PC-3 (cell line): Measurements from ENCODE around the gene OR4Q3. TPM values are rescaled to one million over a fixed set of nuclear protein-coding genes. Genes with fewer than 3 reads are reported as not detected.
"Not testable (repeated sequence)": the region's sequence is repeated elsewhere in the genome, so short reads cannot be mapped to it uniquely, and the experiment has no call there.

Experiments
- ATAC-seq: fragments of 200-7000 bp; cut with Tn5 transposase; 2 replicates; pipeline ENCODE4 v1.9.1; 2020; ENCODE audit warnings: mild to moderate bottlenecking, moderate library complexity
- BruUV-seq: library from RNA; stranded (reverse); fragments of 400-500 nt; replicated peaks from 2 replicates; lab custom pipeline; 2021; lab: Mats Ljungman, UMichigan
- CTCF ChIA-PET: fragments of 300-600 bp; sonication (Branson Sonifier 250); formaldehyde crosslinking; loops from one replicate; lab custom pipeline; 2022; ENCODE audit warnings: antibody characterized with exemption; lab: Charles Lee
- POLR2A ChIA-PET: fragments of 300-600 bp; sonication (Branson Sonifier 250); formaldehyde crosslinking; loops from one replicate; lab custom pipeline; 2022; ENCODE audit warnings: antibody characterized with exemption; ENCODE audit not compliant: unreplicated experiment; lab: Charles Lee
- DNase-seq: peaks from one replicate; pipeline ENCODE4 v3.0.0-alpha.2; 2015
- H2AFZ ChIP-seq: fragments of 300-600 bp; sonication (generic); 2 replicates; pipeline ENCODE4 v1.6.0; 2016; ENCODE audit warnings: antibody characterized with exemption, low read length
- H3F3A ChIP-seq: fragments of 300-600 bp; sonication (generic); one replicate; pipeline ENCODE4 v1.6.0; 2017; ENCODE audit warnings: antibody characterized with exemption, low read length, control low read depth, mild to moderate bottlenecking; ENCODE audit not compliant: unreplicated experiment
- H3K27ac ChIP-seq: fragments of 300-600 bp; sonication (generic); 2 replicates; pipeline ENCODE4 v1.5.1; 2016; ENCODE audit warnings: mild to moderate bottlenecking, low read length
- H3K27me3 ChIP-seq: fragments of 300-600 bp; sonication (generic); 2 replicates; pipeline ENCODE4 v1.6.1; 2016; ENCODE audit warnings: low read length, mixed read lengths
- H3K36me3 ChIP-seq: fragments of 300-600 bp; sonication (generic); 2 replicates; pipeline ENCODE4 v1.6.1; 2016; ENCODE audit warnings: low read depth, mixed run types, low read length, mixed read lengths
- H3K4me1 ChIP-seq: fragments of 300-600 bp; sonication (generic); 2 replicates; pipeline ENCODE4 v1.5.1; 2016; ENCODE audit warnings: low read length; ENCODE audit not compliant: insufficient read depth
- H3K4me2 ChIP-seq: fragments of 300-600 bp; sonication (generic); 2 replicates; pipeline ENCODE4 v1.6.0; 2016; ENCODE audit warnings: low read length
- H3K4me3 ChIP-seq: fragments of 300-600 bp; sonication (generic); 2 replicates; pipeline ENCODE4 v1.5.1; 2016; ENCODE audit warnings: mild to moderate bottlenecking, low read length, mixed read lengths
- H3K79me2 ChIP-seq: fragments of 300-600 bp; sonication (generic); 2 replicates; pipeline ENCODE4 v1.6.1; 2017; ENCODE audit warnings: low read length, mixed read lengths
- H3K9ac ChIP-seq: fragments of 300-600 bp; sonication (generic); 2 replicates; pipeline ENCODE4 v1.6.0; 2016; ENCODE audit warnings: mild to moderate bottlenecking, low read length
- H3K9me2 ChIP-seq: fragments of 300-600 bp; sonication (generic); replicated peaks from 2 replicates; pipeline ENCODE4 v1.6.1; 2016; ENCODE audit warnings: mixed run types, low read length, mixed read lengths
- H3K9me3 ChIP-seq: fragments of 300-600 bp; sonication (generic); 2 replicates; pipeline ENCODE4 v1.6.1; 2016; ENCODE audit warnings: low read length, mixed read lengths
- H4K20me1 ChIP-seq: fragments of 300-600 bp; sonication (generic); 2 replicates; pipeline ENCODE4 v1.6.1; 2016; ENCODE audit warnings: low read length, mixed read lengths
- CTCF ChIP-seq: fragments of 300-600 bp; sonication (generic); conservative IDR thresholded peaks from 2 replicates; pipeline ENCODE4 v1.5.1; 2017; ENCODE audit warnings: antibody characterized with exemption, low read depth, mild to moderate bottlenecking, low read length
- EZH2 ChIP-seq: fragments of 300-600 bp; sonication (generic); IDR thresholded peaks from one replicate; pipeline ENCODE4 v1.6.1; 2017; ENCODE audit warnings: antibody characterized with exemption, mild to moderate bottlenecking, low read length; ENCODE audit not compliant: unreplicated experiment
- EZH2phosphoT487 ChIP-seq: fragments of 300-600 bp; sonication (generic); IDR thresholded peaks from 2 replicates; pipeline ENCODE4 v1.6.1; 2018; ENCODE audit warnings: mild to moderate bottlenecking, antibody characterized with exemption, low read length, borderline replicate concordance
- intact Hi-C: fragments of 100-400 bp; cut with micrococcal nuclease; formaldehyde crosslinking; loops from 2 replicates; pipeline ENCODE4 v1.9.0; 2023
- total RNA-seq: library from RNA; depleted of rRNA; stranded (reverse); fragments of >200 nt; gene quantifications from 2 replicates; pipeline ENCODE4 v1.2.3, GENCODE V29; 2014

Gene OR4Q3
- total RNA-seq, 1 experiment from 2014 or later: not detected

GRCh38 chr14:19752316-19752715 lies 8.9 kb downstream of the OR4Q3 start:
- H3K9ac ChIP-seq, DNase-seq, H3K4me1 ChIP-seq, H3K9me3 ChIP-seq, H3K27ac ChIP-seq, H3K36me3 ChIP-seq, H3K4me2 ChIP-seq, H3K9me2 ChIP-seq, H4K20me1 ChIP-seq, CTCF ChIA-PET, H3F3A ChIP-seq, H3K4me3 ChIP-seq, H2AFZ ChIP-seq, intact Hi-C loops, BruUV-seq, H3K27me3 ChIP-seq, ATAC-seq, H3K79me2 ChIP-seq, POLR2A ChIA-PET: not testable (repeated sequence)

- Histone ChIP-seq H3K4me1 (no peaks in the 10 kb centered on the region), H3K4me2 (no peak overlapping the region), H2AFZ (no peak overlapping the region), H3K27ac (no peak overlapping the region), H3F3A (no peaks in the 10 kb centered on the region), H3K79me2 (no peaks in the 10 kb centered on the region), H3K27me3 (no peaks in the 10 kb centered on the region), H3K9me3 (no peaks in the 10 kb centered on the region), H3K4me3 (no peak overlapping the region), H3K9ac (no peak overlapping the region), H3K36me3 (no peaks in the 10 kb centered on the region), H3K9me2 (no peaks in the 10 kb centered on the region), H4K20me1 (no peaks in the 10 kb centered on the region)
- POLR2A ChIA-PET: no interaction called here
- no peak for ATAC-seq
- no TSS peak for BruUV-seq
- CTCF ChIA-PET: no interaction called here
- DNase-seq: no peak
- TF ChIP-seq EZH2: no peak
- TF ChIP-seq EZH2phosphoT487: no peak
- TF ChIP-seq CTCF: no peak
- intact Hi-C loops: no loop called here
Measured at GRCh38 chr14:19754172-19754571, 10.8 kb downstream of the OR4Q3 start.

- intact Hi-C loops, H3K4me3 ChIP-seq, POLR2A ChIA-PET: not testable (repeated sequence)
Measured at GRCh38 chr14:19771491-19771890, 28.1 kb downstream of the OR4Q3 start.

GRCh38 chr14:19771895-19772430 lies 28.6 kb downstream of the OR4Q3 start:
- H3K4me1 ChIP-seq: no peaks in the 10 kb centered on the region
- H3K9ac ChIP-seq: no peak overlapping the region
- ATAC-seq (no peak), DNase-seq (no peak)
- H3K4me3 ChIP-seq: no peak overlapping the region
- H3K27ac ChIP-seq: no peak overlapping the region
- H3K36me3 ChIP-seq: no peaks in the 10 kb centered on the region
- H2AFZ ChIP-seq: no peak overlapping the region
- H4K20me1 ChIP-seq: no peaks in the 10 kb centered on the region
- no peaks in the 10 kb centered on the region for H3F3A ChIP-seq
- TF ChIP-seq EZH2phosphoT487 (no peak), CTCF (no peak), EZH2 (no peak)
- ChIA-PET CTCF (no interaction called here), POLR2A (no interaction called here)
- intact Hi-C loops: no loop called here
- peaks cover 24% of the 10 kb centered on the region; the same call in 1 of the 2 replicates for H3K9me3 ChIP-seq
- H3K4me2 ChIP-seq: no peak overlapping the region
- no peaks in the 10 kb centered on the region for H3K9me2 ChIP-seq
- no peaks in the 10 kb centered on the region for H3K79me2 ChIP-seq
- no peaks in the 10 kb centered on the region for H3K27me3 ChIP-seq
- BruUV-seq: no TSS peak

More at GRCh38 chr14:19771491-19771890, 28.1 kb downstream of the OR4Q3 start:
- H3F3A ChIP-seq, BruUV-seq, H3K9me2 ChIP-seq, H4K20me1 ChIP-seq, H3K36me3 ChIP-seq, H2AFZ ChIP-seq, DNase-seq, H3K4me2 ChIP-seq, H3K27me3 ChIP-seq, H3K27ac ChIP-seq, CTCF ChIA-PET, H3K9ac ChIP-seq, ATAC-seq, H3K4me1 ChIP-seq, H3K79me2 ChIP-seq: not testable (repeated sequence)
- peaks cover 27% of the 10 kb centered on the region; the same call in 1 of the 2 replicates for H3K9me3 ChIP-seq

GRCh38 chr14:19772454-19772853 lies 29.1 kb downstream of the OR4Q3 start:
- DNase-seq, H3K4me2 ChIP-seq, H3K9ac ChIP-seq, H3K9me2 ChIP-seq, H3K79me2 ChIP-seq, POLR2A ChIA-PET, H3K36me3 ChIP-seq, H3K27ac ChIP-seq, H3K4me1 ChIP-seq, H3K4me3 ChIP-seq, H4K20me1 ChIP-seq, H2AFZ ChIP-seq, H3F3A ChIP-seq, ATAC-seq, intact Hi-C loops, H3K27me3 ChIP-seq, BruUV-seq, CTCF ChIA-PET: not testable (repeated sequence)
- peaks cover 24% of the 10 kb centered on the region; the same call in 1 of the 2 replicates for H3K9me3 ChIP-seq
